Gastrocnemius medialis (tissue), 4 donors: ENCODE data around the gene RXRA.

Experiments
- CTCF ChIP-seq, 5 experiments: fragments of 450-650 bp in 3 of 5; fragments of 200-600 bp in 2 of 5; sonication (generic) in 2 of 5; IDR thresholded peaks in 4 of 5; conservative IDR thresholded peaks in 1 of 5; 1 replicate in 4 of 5; 2 replicates in 1 of 5; pipeline ENCODE4 v1.5.1; 2016 to 2019; ENCODE audit warnings: antibody characterized with exemption in 5 of 5, mild to moderate bottlenecking in 3 of 5, moderate library complexity in 3 of 5
- POLR2A ChIP-seq, 2 donors: fragments of 450-650 bp; IDR thresholded peaks; one replicate each; pipeline ENCODE4 v1.6.1; 2017; ENCODE audit warnings: antibody characterized with exemption in 2 of 2, mild to moderate bottlenecking in 2 of 2, moderate library complexity in 2 of 2

GRCh38 chr9:134288746-134289145 lies 37.5 kb upstream of the RXRA start:
- no peak for TF ChIP-seq POLR2A (IDR thresholded peaks at IDR 0.05)
- TF ChIP-seq CTCF (IDR thresholded peaks at IDR 0.05 in 4 of 5, conservative IDR thresholded peaks at IDR 0.05 in 1 of 5), result no peak
